Aorta (tissue), 5 donors: Measurements from ENCODE around the gene PGS1. TPM values are rescaled to one million over a fixed set of nuclear protein-coding genes. Genes with fewer than 3 reads are reported as not detected.

ENCODE experiments used
- ATAC-seq: fragments of 200-7000 bp; cut with Tn5 transposase; one replicate; pipeline ENCODE4 v1.9.1; 2022; ENCODE audit warnings: moderate library complexity; ENCODE audit not compliant: low FRiP score
- DNase-seq, 2 donors: peaks; one replicate each; pipeline ENCODE4 v3.0.0-alpha.2; 2020
- H3K27ac ChIP-seq, 2 donors: one replicate each; pipeline ENCODE4 v1.5.1; 2013; ENCODE audit warnings: low read length in 2 of 2, mild to moderate bottlenecking in 2 of 2, moderate library complexity in 2 of 2, control low read depth in 1 of 2, inconsistent platforms in 1 of 2, low read depth in 1 of 2
- H3K27me3 ChIP-seq, 2 donors: one replicate each; pipeline ENCODE4 v1.6.1; 2013; ENCODE audit warnings: control low read depth in 1 of 2, low read length in 1 of 2, mild to moderate bottlenecking in 1 of 2, moderate library complexity in 1 of 2; ENCODE audit not compliant: insufficient read depth in 2 of 2, control insufficient read depth in 1 of 2
- H3K36me3 ChIP-seq, 2 donors: one replicate each; pipeline ENCODE4 v1.6.1; 2013; ENCODE audit warnings: control low read depth in 1 of 2, low read length in 1 of 2, mild to moderate bottlenecking in 1 of 2; ENCODE audit not compliant: insufficient read depth in 2 of 2, control insufficient read depth in 1 of 2
- H3K4me1 ChIP-seq, 2 donors: one replicate each; pipeline ENCODE4 v1.6.1; 2013; ENCODE audit warnings: low read length in 2 of 2, control low read depth in 1 of 2, mild to moderate bottlenecking in 1 of 2, moderate library complexity in 1 of 2; ENCODE audit not compliant: insufficient read depth in 2 of 2, control insufficient read depth in 1 of 2
- H3K4me3 ChIP-seq, 2 donors: one replicate each; pipeline ENCODE4 v1.5.1; 2013; ENCODE audit warnings: low read length in 2 of 2, control low read depth in 1 of 2, mild to moderate bottlenecking in 1 of 2
- H3K9me3 ChIP-seq: one replicate; pipeline ENCODE4 v1.6.1; 2013; ENCODE audit warnings: mild to moderate bottlenecking, low read length; ENCODE audit not compliant: control insufficient read depth
- whole genome bisulfite sequencing, 2 donors: extraction: QIAGEN DNeasy Blood & Tissue Kit; methylation state at CpG; one replicate each; pipeline ENCODE4 v1.1.7; 2013; 5-methylcytosine and 5-hydroxymethylcytosine counted together
- intact Hi-C, 2 donors: fragments of 100-400 bp; cut with DNase I; formaldehyde crosslinking; loops; one replicate each; pipeline versions ENCODE4 v1.14.2 to v1.15.0; 2022
- polyA plus RNA-seq, 2 donors: library from polyadenylated mRNA; stranded (reverse); fragments of 200-250 nt; gene quantifications; one replicate each; pipeline ENCODE4 v1.2.3, GENCODE V29; 2013
- total RNA-seq, 2 donors: library from RNA; stranded (reverse); fragmentation: NEBNext Ultra II Directional; extraction: Animal tissue kit (Norgen Biotek cat#: 25700); gene quantifications; one replicate each; pipeline ENCODE4 v1.2.1, GENCODE V29; 2021
- donor health status: healthy with polysubstance abuse.
- donor health status: Bipolar disorder and iron deficiency.
- donor health status: DM: no; HTN: no; CAD: no.
- donor health status: DM: no; HTN: no; CAD: no.
- donor health status: DM: yes; HTN: yes; CAD: no.

The PGS1 gene
- total and polyA plus RNA-seq, 4 donors = 9.9 to 67.0 (median 38.4) TPM

- intact Hi-C loops = no loop called here
- WGBS, 2 donors = 82 to 85% methylated on average over 8 of the region's 8 CpGs
- H3K27ac ChIP-seq = no peak overlapping the region
- no peaks in the 10 kb centered on the region for H3K4me1 ChIP-seq
- DNase-seq = no peak
- H3K9me3 ChIP-seq = no peaks in the 10 kb centered on the region
- no peaks in the 10 kb centered on the region for H3K36me3 ChIP-seq
- no peak overlapping the region for H3K4me3 ChIP-seq
- no peak for ATAC-seq
- H3K27me3 ChIP-seq = no peaks in the 10 kb centered on the region
These were observed 33.3 kb upstream of the PGS1 start for GRCh38 chr17:78345172-78345571.

- intact Hi-C loops = no loop called here
- no peak overlapping the region for H3K27ac ChIP-seq
- ATAC-seq (no peak), DNase-seq (no peak)
- no peaks in the 10 kb centered on the region for H3K4me1 ChIP-seq
- H3K36me3 ChIP-seq = no peaks in the 10 kb centered on the region
- no peaks in the 10 kb centered on the region for H3K9me3 ChIP-seq
- no peaks in the 10 kb centered on the region for H3K27me3 ChIP-seq
- 94% methylated on average over 10 of the region's 10 CpGs for WGBS, 2 donors
- no peak overlapping the region for H3K4me3 ChIP-seq
These were observed 32.5 kb upstream of the PGS1 start for GRCh38 chr17:78345791-78346494.

- H3K4me1 ChIP-seq = no peaks in the 10 kb centered on the region
- H3K9me3 ChIP-seq = no peaks in the 10 kb centered on the region
- ATAC-seq = no peak
- no peak overlapping the region for H3K4me3 ChIP-seq
- intact Hi-C loops = no loop called here
- no peak for DNase-seq
- no peaks in the 10 kb centered on the region for H3K36me3 ChIP-seq
- no peak overlapping the region for H3K27ac ChIP-seq
- 94 to 97% methylated on average over 13 of the region's 13 CpGs for WGBS, 2 donors
- no peaks in the 10 kb centered on the region for H3K27me3 ChIP-seq
These were observed 31.7 kb upstream of the PGS1 start for GRCh38 chr17:78346605-78347250.

GRCh38 chr17:78347453-78347852, 31.0 kb upstream of the PGS1 start:
- H3K9me3 ChIP-seq = no peaks in the 10 kb centered on the region
- ATAC-seq (no peak), DNase-seq (no peak)
- no peaks in the 10 kb centered on the region for H3K27me3 ChIP-seq
- 84 to 86% methylated on average over 3 of the region's 3 CpGs for WGBS, 2 donors
- intact Hi-C loops = no loop called here
- no peak overlapping the region for H3K4me3 ChIP-seq
- no peaks in the 10 kb centered on the region for H3K36me3 ChIP-seq
- H3K27ac ChIP-seq = no peak overlapping the region
- no peaks in the 10 kb centered on the region for H3K4me1 ChIP-seq

- Histone ChIP-seq H3K9me3 (no peaks in the 10 kb centered on the region), H3K4me3 (no peak overlapping the region), H3K27ac (no peak overlapping the region), H3K36me3 (no peaks in the 10 kb centered on the region), H3K4me1 (no peaks in the 10 kb centered on the region), H3K27me3 (no peaks in the 10 kb centered on the region)
- ATAC-seq (no peak), DNase-seq (no peak)
- intact Hi-C loops = no loop called here
- WGBS, 2 donors = 89 to 90% methylated on average over 9 of the region's 9 CpGs
These were observed 30.2 kb upstream of the PGS1 start for GRCh38 chr17:78348055-78348770.

GRCh38 chr17:78349891-78350642, 28.4 kb upstream of the PGS1 start:
- no peak overlapping the region for H3K4me3 ChIP-seq
- no peaks in the 10 kb centered on the region for H3K36me3 ChIP-seq
- DNase-seq (no peak), ATAC-seq (no peak)
- WGBS, 2 donors = 72 to 79% methylated on average over 4 of the region's 4 CpGs
- no peak overlapping the region for H3K27ac ChIP-seq
- no peaks in the 10 kb centered on the region for H3K27me3 ChIP-seq
- intact Hi-C loops = no loop called here
- H3K9me3 ChIP-seq = no peaks in the 10 kb centered on the region
- H3K4me1 ChIP-seq = no peaks in the 10 kb centered on the region

GRCh38 chr17:78351449-78352006, 26.9 kb upstream of the PGS1 start:
- no peak overlapping the region for H3K27ac ChIP-seq
- no peaks in the 10 kb centered on the region for H3K36me3 ChIP-seq
- H3K4me3 ChIP-seq = no peak overlapping the region
- ATAC-seq = peak; percentile 78
- H3K9me3 ChIP-seq = no peaks in the 10 kb centered on the region
- no peaks in the 10 kb centered on the region for H3K4me1 ChIP-seq
- H3K27me3 ChIP-seq = no peaks in the 10 kb centered on the region
- 78% methylated on average over 16 of the region's 16 CpGs for WGBS, 2 donors
- DNase-seq = peak; percentile 96 to 98
- intact Hi-C loops = no loop called here

GRCh38 chr17:78353834-78354233, 24.6 kb upstream of the PGS1 start:
- Histone ChIP-seq H3K4me3 (no peak overlapping the region), H3K9me3 (no peaks in the 10 kb centered on the region), H3K36me3 (no peaks in the 10 kb centered on the region), H3K27ac (peak overlapping the region; percentile 88 to 99), H3K27me3 (no peaks in the 10 kb centered on the region), H3K4me1 (peaks cover 2 to 5% of the 10 kb centered on the region in 2 donors)
- DNase-seq (no peak), ATAC-seq (no peak)
- 93 to 94% methylated on average over 8 of the region's 8 CpGs for WGBS, 2 donors
- intact Hi-C loops = no loop called here
